PC-3 (cell line): ENCODE measurements around the gene ZNF592. TPM values are rescaled to one million over a fixed set of nuclear protein-coding genes. Genes with fewer than 3 reads are reported as not detected.

Experiments
- ATAC-seq: fragments of 200-7000 bp; cut with Tn5 transposase; 2 replicates; pipeline ENCODE4 v1.9.1; 2020; ENCODE audit warnings: mild to moderate bottlenecking, moderate library complexity
- BruUV-seq: library from RNA; stranded (reverse); fragments of 400-500 nt; replicated peaks from 2 replicates; lab custom pipeline; 2021; lab: Mats Ljungman, UMichigan
- CTCF ChIA-PET: fragments of 300-600 bp; sonication (Branson Sonifier 250); formaldehyde crosslinking; loops from one replicate; lab custom pipeline; 2022; ENCODE audit warnings: antibody characterized with exemption; lab: Charles Lee
- POLR2A ChIA-PET: fragments of 300-600 bp; sonication (Branson Sonifier 250); formaldehyde crosslinking; loops from one replicate; lab custom pipeline; 2022; ENCODE audit warnings: antibody characterized with exemption; ENCODE audit not compliant: unreplicated experiment; lab: Charles Lee
- DNase-seq: peaks from one replicate; pipeline ENCODE4 v3.0.0-alpha.2; 2015
- H2AFZ ChIP-seq: fragments of 300-600 bp; sonication (generic); 2 replicates; pipeline ENCODE4 v1.6.0; 2016; ENCODE audit warnings: antibody characterized with exemption, low read length
- H3F3A ChIP-seq: fragments of 300-600 bp; sonication (generic); one replicate; pipeline ENCODE4 v1.6.0; 2017; ENCODE audit warnings: antibody characterized with exemption, low read length, control low read depth, mild to moderate bottlenecking; ENCODE audit not compliant: unreplicated experiment
- H3K27ac ChIP-seq: fragments of 300-600 bp; sonication (generic); 2 replicates; pipeline ENCODE4 v1.5.1; 2016; ENCODE audit warnings: mild to moderate bottlenecking, low read length
- H3K27me3 ChIP-seq: fragments of 300-600 bp; sonication (generic); 2 replicates; pipeline ENCODE4 v1.6.1; 2016; ENCODE audit warnings: low read length, mixed read lengths
- H3K36me3 ChIP-seq: fragments of 300-600 bp; sonication (generic); 2 replicates; pipeline ENCODE4 v1.6.1; 2016; ENCODE audit warnings: low read depth, mixed run types, low read length, mixed read lengths
- H3K4me1 ChIP-seq: fragments of 300-600 bp; sonication (generic); 2 replicates; pipeline ENCODE4 v1.5.1; 2016; ENCODE audit warnings: low read length; ENCODE audit not compliant: insufficient read depth
- H3K4me2 ChIP-seq: fragments of 300-600 bp; sonication (generic); 2 replicates; pipeline ENCODE4 v1.6.0; 2016; ENCODE audit warnings: low read length
- H3K4me3 ChIP-seq: fragments of 300-600 bp; sonication (generic); 2 replicates; pipeline ENCODE4 v1.5.1; 2016; ENCODE audit warnings: mild to moderate bottlenecking, low read length, mixed read lengths
- H3K79me2 ChIP-seq: fragments of 300-600 bp; sonication (generic); 2 replicates; pipeline ENCODE4 v1.6.1; 2017; ENCODE audit warnings: low read length, mixed read lengths
- H3K9ac ChIP-seq: fragments of 300-600 bp; sonication (generic); 2 replicates; pipeline ENCODE4 v1.6.0; 2016; ENCODE audit warnings: mild to moderate bottlenecking, low read length
- H3K9me2 ChIP-seq: fragments of 300-600 bp; sonication (generic); replicated peaks from 2 replicates; pipeline ENCODE4 v1.6.1; 2016; ENCODE audit warnings: mixed run types, low read length, mixed read lengths
- H3K9me3 ChIP-seq: fragments of 300-600 bp; sonication (generic); 2 replicates; pipeline ENCODE4 v1.6.1; 2016; ENCODE audit warnings: low read length, mixed read lengths
- H4K20me1 ChIP-seq: fragments of 300-600 bp; sonication (generic); 2 replicates; pipeline ENCODE4 v1.6.1; 2016; ENCODE audit warnings: low read length, mixed read lengths
- EZH2 ChIP-seq: fragments of 300-600 bp; sonication (generic); IDR thresholded peaks from one replicate; pipeline ENCODE4 v1.6.1; 2017; ENCODE audit warnings: antibody characterized with exemption, mild to moderate bottlenecking, low read length; ENCODE audit not compliant: unreplicated experiment
- EZH2phosphoT487 ChIP-seq: fragments of 300-600 bp; sonication (generic); IDR thresholded peaks from 2 replicates; pipeline ENCODE4 v1.6.1; 2018; ENCODE audit warnings: mild to moderate bottlenecking, antibody characterized with exemption, low read length, borderline replicate concordance
- intact Hi-C: fragments of 100-400 bp; cut with micrococcal nuclease; formaldehyde crosslinking; loops from 2 replicates; pipeline ENCODE4 v1.9.0; 2023
- total RNA-seq: library from RNA; depleted of rRNA; stranded (reverse); fragments of >200 nt; gene quantifications from 2 replicates; pipeline ENCODE4 v1.2.3, GENCODE V29; 2014
- TF ChIP-seq, protein P1 (sequence below): fragments of 300-600 bp; sonication (generic); conservative IDR thresholded peaks from 2 replicates; pipeline ENCODE4 v1.5.1; 2017; ENCODE audit warnings: antibody characterized with exemption, low read depth, mild to moderate bottlenecking, low read length

Gene ZNF592
- total RNA-seq, 1 experiment from 2014 or later: 12.3 TPM

- H3K27me3 ChIP-seq: no peaks in the 10 kb centered on the region
- ATAC-seq (no peak), DNase-seq (no peak)
- CTCF ChIA-PET: no interaction called here
- BruUV-seq: no TSS peak
- H3K79me2 ChIP-seq: no peaks in the 10 kb centered on the region
- no peaks in the 10 kb centered on the region for H3K9me3 ChIP-seq
- no peak for TF ChIP-seq EZH2
- TF ChIP-seq, protein P1, sequence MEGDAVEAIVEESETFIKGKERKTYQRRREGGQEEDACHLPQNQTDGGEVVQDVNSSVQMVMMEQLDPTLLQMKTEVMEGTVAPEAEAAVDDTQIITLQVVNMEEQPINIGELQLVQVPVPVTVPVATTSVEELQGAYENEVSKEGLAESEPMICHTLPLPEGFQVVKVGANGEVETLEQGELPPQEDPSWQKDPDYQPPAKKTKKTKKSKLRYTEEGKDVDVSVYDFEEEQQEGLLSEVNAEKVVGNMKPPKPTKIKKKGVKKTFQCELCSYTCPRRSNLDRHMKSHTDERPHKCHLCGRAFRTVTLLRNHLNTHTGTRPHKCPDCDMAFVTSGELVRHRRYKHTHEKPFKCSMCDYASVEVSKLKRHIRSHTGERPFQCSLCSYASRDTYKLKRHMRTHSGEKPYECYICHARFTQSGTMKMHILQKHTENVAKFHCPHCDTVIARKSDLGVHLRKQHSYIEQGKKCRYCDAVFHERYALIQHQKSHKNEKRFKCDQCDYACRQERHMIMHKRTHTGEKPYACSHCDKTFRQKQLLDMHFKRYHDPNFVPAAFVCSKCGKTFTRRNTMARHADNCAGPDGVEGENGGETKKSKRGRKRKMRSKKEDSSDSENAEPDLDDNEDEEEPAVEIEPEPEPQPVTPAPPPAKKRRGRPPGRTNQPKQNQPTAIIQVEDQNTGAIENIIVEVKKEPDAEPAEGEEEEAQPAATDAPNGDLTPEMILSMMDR: no peak
- TF ChIP-seq EZH2phosphoT487: no peak
- no peak overlapping the region for H3K9ac ChIP-seq
- no peaks in the 10 kb centered on the region for H4K20me1 ChIP-seq
- H3K36me3 ChIP-seq: no peaks in the 10 kb centered on the region; the same call in 1 of the 2 replicates
- POLR2A ChIA-PET: no interaction called here
- H3K27ac ChIP-seq: no peak overlapping the region
- no peak overlapping the region for H3K4me2 ChIP-seq
- H3K4me1 ChIP-seq: peaks cover 5% of the 10 kb centered on the region; the same call in 1 of the 2 replicates
- H3F3A ChIP-seq: peaks cover 3% of the 10 kb centered on the region
- intact Hi-C loops: loop anchor here (5.0 kb wide), 1 partner anchor 195 kb away; no protein-coding TSS in a partner anchor
- H3K4me3 ChIP-seq: no peak overlapping the region
- H2AFZ ChIP-seq: no peak overlapping the region
- no peaks in the 10 kb centered on the region for H3K9me2 ChIP-seq
Measured at GRCh38 chr15:84847382-84847781, 99.0 kb downstream of the ZNF592 start.

DNA sequence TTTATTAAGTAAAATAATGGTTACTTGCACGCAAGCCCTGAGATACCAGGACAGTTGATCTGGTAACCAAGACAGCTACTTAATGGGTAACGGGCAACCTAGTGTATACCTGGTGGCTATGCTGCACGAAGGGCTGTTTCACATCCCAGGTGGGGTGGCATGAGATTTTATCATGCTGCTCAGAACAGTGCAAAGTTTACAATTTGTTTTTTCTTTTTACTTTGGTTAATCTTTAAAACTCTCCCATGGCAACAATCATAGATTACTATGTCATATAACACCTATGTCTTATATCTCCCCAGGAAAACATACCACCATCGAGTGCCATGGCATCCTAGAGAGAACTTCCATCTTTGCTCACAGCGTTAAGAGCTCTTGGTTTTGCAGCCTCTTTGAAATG is 103.8 kb downstream of the ZNF592 start:
- DNase-seq (no peak), ATAC-seq (no peak)
- Histone ChIP-seq H3K79me2 (no peaks in the 10 kb centered on the region), H3K4me2 (no peak overlapping the region), H3K27me3 (no peaks in the 10 kb centered on the region), H3K4me3 (no peak overlapping the region), H3K36me3 (no peaks in the 10 kb centered on the region), H4K20me1 (no peaks in the 10 kb centered on the region), H3K4me1 (peaks cover 8% of the 10 kb centered on the region), H3K9ac (no peak overlapping the region), H3F3A (peaks cover 3% of the 10 kb centered on the region), H3K9me3 (no peaks in the 10 kb centered on the region), H3K9me2 (no peaks in the 10 kb centered on the region), H3K27ac (no peak overlapping the region), H2AFZ (0 out of 2 replicates have a peak overlapping the region, but pooled peaks have one; percentile 21)
- ChIA-PET CTCF (interaction anchor here (0.7 kb wide), 1 partner anchor 264 kb away, joined by 3 read pairs; no protein-coding TSS in a partner anchor), POLR2A (interaction anchor here (0.6 kb wide), 1 partner anchor 24 kb away, joined by 6 read pairs; no protein-coding TSS in a partner anchor)
- intact Hi-C loops: no loop called here
- BruUV-seq: no TSS peak
- TF ChIP-seq EZH2 (no peak), EZH2phosphoT487 (no peak)
- TF ChIP-seq, protein P1: no peak

- Histone ChIP-seq H3K4me2 (no peak overlapping the region), H3K79me2 (peaks cover 6% of the 10 kb centered on the region), H3K36me3 (no peaks in the 10 kb centered on the region), H3F3A (no peaks in the 10 kb centered on the region), H3K27ac (no peak overlapping the region), H2AFZ (peak overlapping the region; percentile 30; the same call in 1 of the 2 replicates), H3K9ac (no peak overlapping the region), H3K9me3 (no peaks in the 10 kb centered on the region), H3K4me3 (no peak overlapping the region), H3K9me2 (no peaks in the 10 kb centered on the region), H3K4me1 (peaks cover 32% of the 10 kb centered on the region), H4K20me1 (no peaks in the 10 kb centered on the region), H3K27me3 (no peaks in the 10 kb centered on the region)
- intact Hi-C loops: no loop called here
- TF ChIP-seq, protein P1: no peak
- no peak for TF ChIP-seq EZH2phosphoT487
- TF ChIP-seq EZH2: no peak
- no TSS peak for BruUV-seq
- ATAC-seq: no peak
- ChIA-PET POLR2A (no interaction called here), CTCF (no interaction called here)
- DNase-seq: peak; percentile 20
Measured at GRCh38 chr15:84855136-84855535, 106.7 kb downstream of the ZNF592 start.
